GM21515 (cell line): Measurements from ENCODE around the gene MLKL.
"Not testable (repeated sequence)": the region's sequence is repeated elsewhere in the genome, so short reads cannot be mapped to it uniquely, and the experiment has no call there.

Source experiments
- ATAC-seq: cut with Tn5 transposase; IDR thresholded peaks from one replicate; pipeline ENCODE4 v1.9.1; 2021; ENCODE audit not compliant: unreplicated experiment

The MLKL gene

DNA sequence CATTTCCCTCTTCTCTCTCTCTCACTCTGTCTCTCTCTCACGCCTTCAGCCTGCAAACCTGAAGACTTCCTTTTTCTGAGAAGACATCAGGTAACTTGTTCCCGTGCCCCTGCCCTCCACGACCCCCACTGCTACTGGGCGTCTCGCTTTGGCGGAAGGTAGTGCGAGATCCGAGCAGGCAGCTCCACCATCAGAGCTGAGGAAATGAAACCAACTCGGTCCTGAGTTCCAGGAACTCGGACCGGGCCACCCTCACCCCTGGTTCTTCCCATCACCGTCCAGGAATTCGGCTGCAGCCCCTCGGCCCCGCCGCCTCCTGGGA is 585 bp downstream of the MLKL start:
- peak; percentile 29 for ATAC-seq

DNA sequence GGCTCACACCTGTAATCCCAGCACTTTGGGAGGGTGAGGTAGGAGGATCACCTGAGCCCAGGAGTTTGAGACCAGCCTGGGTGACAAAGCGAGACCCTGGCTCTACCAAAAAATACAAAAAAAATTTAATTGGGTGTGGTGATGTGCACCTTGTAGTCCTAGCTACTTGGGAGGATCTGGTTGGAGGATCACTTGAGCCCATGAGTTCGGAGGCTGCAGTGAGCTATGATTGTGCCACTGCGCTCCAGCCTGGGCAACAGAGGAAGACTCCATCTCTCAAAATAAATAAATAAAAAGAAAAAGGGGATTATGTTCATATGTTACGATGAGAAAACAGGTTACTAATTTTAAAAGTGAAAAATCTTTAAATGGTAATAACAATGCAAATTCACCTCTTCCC is 996 bp downstream of the MLKL start:
- no peak for ATAC-seq

DNA sequence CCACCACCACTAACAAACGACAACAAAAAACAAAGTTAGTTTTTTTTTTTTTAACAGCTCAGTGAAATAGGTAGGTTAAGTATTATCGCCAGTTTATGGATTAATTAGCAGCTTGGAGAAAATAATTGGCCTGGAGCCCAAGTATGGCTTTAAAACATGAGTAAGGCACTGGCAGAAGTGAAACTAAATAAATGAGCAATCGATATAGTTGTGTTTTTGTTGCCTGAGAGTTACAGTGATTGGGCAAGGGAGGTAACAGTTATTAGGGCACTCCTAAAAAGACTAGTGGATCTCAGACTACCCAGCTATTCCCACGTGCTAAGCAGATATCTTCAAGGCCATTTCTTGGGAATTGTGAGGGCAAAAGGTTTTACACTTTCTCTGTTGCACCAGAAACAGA is 2.4 kb downstream of the MLKL start:
- no peak for ATAC-seq

DNA sequence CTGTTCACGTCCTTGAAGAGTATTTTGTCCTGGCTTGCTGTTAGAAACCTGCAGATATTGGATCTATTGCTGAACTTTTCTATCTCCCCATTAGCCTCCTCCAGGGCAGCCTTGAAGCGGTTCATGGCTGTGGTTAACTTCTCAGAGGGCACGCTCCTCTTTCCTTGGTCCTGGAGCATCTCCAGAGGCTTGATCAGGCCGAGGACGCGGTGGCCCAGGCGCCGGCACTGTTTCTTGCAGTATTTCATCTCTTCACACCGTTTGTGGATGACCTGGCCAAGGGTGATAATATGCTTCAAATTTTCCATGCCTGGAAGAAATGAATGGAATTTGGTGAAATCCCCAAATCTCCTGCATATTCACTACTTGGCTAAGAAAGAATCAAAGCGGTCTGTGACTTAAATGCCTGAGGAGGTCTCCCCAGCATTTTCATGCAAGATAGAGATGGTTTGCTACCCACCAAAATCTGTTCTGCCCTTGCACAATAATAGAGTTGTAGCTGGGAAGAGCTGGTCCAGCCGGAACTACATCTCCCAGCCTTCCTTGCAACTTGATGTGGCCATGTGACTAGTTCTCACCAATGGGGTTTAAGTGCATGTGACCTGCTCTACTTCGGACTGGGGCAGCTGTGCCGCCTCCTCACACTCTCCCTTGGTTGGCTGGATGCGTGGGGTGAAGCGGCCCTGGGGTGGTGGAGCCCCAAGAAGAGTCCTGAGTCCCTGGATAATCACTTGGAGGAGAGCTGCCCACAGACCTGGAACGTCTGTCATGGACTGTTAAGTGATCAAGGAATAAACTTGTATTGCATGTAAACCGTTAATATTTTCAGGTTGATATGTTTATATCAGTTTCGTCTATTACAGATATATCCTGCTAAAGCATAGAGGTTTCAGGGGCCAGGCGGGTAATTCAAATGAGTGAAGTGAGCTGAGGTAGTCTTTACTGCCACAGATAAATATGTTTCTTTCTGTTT is 4.9 kb downstream of the MLKL start:
- ATAC-seq: peak; percentile 86

DNA sequence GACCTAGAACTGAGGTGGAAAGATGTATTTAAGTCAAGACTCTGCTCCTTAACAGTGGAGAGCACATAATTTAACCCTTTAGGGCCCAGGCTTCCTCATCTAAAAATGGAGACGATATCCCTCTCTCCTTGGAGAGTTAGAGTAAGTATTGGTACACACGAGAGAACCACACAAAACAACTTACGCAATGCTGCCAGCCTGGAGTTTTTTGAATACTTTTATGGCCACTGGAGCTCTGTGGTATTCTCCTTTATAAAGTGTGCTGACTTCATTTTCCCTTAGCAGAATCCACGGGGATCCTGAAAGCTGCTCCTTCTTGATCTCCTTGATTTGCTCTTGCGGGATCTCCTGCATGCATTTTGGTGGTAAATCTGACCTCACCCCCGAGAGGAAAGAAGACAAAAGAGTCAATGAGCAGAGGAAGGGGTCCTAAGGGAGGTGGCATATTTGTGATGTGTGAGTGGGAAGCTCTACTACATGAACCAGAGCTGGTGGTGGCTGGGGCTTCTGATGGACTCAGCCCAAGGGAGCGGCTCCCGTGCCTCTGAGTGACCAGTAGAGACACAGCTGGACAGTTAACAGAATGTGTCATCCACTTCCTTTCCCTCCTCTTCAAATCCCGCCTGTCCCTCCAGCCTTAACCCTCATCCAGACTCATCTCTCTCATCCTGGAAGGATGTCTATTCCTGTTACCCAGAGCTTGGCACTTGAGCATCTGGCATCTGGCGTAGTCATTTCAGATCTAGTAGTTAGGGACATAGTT is 9.4 kb downstream of the MLKL start:
- ATAC-seq: no peak

DNA sequence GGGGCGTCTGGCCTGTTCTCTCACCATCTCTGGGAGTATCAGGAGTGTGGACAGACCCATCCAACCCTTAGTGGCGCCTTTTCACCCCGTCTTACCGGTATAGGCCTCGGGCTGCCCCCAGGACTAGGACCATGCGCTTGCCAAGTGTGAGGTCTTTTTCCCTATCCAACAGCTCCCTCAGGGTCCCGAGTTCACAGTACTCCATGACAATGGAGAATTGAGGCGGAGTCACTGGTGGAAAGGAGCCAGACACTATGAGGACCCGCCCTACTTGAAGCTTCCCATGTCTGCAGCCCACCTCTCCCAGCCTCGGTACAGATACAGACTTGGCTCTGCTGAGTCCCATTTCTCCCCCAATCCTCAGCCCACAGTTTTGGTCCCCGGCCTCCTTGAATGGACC is 18.1 kb downstream of the MLKL start:
- no peak for ATAC-seq

DNA sequence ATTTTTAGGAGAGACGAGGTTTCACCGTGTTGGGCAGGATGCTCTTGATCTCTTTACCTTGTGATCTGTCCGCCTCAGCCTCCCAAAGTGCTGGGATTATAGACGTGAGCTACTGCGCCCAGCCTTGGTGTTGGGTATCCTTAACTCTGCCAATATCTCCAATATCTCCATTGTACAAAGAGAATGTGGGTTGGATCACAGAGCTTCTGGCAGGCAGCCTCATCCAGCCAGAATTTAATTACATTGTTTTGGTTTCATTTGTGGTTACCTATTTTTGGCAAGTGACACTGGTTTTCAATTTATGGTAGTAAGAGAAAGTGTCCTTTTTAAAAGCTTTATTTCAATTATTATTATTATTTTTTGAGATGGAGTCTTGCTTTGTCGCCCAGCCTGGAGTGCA is 20.0 kb downstream of the MLKL start:
- ATAC-seq: no peak

DNA sequence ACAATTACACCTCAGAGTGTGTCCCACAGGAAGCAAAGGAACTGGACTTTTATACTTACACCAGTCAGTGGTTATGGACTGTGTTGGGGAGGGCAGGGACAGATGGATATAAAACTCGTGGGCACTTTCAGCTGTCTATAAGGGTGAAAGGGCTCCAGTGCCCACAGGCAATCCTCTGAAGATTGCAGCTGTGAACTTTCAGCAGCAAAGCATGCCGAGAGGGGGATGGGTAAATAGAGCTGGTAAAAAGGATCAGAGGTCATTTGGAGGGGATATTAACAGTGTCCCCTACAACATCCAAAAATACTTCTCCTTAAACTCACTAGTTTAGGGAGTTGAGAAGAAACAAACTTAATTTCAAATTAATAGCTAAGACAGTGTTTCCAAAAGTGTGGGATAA is 20.7 kb downstream of the MLKL start:
- no peak for ATAC-seq

DNA sequence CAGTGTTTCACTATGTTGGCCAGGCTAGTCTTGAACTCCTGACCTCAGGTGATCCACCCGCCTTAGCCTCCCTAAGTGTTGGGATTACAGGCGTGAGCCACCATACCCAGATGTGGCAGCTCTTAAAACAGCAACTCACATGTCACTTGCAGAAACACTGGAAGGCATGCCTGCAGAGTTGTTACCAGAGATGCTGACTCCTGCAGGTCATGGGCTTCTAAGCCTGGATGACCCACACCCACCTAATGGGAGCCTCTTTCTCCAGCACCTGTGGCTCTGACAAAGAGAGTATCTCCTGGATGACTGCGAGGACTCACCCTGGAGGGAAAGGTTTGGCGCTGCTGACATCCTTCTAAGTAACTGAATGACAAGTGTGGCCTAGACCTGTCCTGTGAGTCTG is 22.8 kb downstream of the MLKL start:
- no peak for ATAC-seq

DNA sequence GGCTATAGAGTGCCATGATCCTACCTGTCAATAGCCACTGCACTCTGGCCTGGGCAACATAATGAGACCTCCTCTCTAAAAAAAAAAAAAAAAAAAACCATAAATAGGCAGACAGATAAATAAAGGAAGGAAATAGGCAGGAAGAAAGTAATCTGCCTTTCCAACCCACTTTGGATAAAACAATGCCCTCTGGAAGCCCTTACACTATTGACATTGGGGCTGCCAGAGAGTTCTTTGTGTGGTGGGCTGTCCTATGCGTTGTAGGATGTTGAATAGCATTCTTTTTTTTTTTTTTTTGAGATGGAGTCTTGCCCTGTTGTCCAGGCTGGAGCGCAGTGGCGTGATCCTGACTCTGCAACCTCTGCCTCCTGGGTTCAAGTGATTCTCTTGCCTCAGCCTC is 26.8 kb downstream of the MLKL start:
- ATAC-seq: no peak

DNA sequence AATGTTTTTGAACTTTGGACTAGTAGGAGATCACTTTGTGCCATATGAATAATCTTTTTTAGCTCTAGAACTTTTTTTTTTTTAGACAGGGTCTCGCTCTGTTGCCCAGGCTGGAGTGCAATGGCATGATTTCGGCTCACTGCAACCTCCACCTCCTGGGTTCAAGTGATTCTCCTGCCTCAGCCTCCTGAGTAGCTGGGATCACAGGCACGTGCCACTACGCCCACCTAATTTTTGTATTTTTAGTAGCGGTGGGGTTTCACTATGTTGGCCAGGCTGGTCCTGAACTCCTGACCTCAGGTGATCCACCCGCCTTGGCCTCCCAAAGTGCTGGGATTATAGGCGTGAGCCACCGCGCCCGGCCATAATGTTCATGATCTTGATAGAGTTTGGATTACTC is 31.8 kb downstream of the MLKL start:
- not testable (repeated sequence) for ATAC-seq

DNA sequence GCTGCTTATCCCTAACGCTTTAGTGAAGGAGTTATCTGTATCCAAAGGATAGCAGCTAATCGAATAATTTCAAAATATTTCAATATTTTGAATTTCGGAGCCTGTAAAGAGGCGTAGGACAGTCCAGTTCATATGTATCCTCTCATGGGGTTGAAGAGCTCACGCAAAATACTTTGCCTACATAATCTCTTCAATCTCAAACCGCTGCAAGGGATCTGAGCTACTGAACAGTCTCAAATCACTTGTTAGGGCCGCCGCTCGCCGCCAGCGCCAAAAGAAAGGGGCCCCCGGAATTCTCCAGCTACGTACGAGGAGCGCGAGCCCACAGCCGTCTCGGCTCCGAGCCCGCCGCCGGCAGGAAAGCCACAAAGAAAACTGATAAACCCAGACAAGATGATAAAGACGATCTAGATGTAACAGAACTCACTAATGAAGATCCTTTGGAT is 33.4 kb downstream of the MLKL start:
- no peak for ATAC-seq

DNA sequence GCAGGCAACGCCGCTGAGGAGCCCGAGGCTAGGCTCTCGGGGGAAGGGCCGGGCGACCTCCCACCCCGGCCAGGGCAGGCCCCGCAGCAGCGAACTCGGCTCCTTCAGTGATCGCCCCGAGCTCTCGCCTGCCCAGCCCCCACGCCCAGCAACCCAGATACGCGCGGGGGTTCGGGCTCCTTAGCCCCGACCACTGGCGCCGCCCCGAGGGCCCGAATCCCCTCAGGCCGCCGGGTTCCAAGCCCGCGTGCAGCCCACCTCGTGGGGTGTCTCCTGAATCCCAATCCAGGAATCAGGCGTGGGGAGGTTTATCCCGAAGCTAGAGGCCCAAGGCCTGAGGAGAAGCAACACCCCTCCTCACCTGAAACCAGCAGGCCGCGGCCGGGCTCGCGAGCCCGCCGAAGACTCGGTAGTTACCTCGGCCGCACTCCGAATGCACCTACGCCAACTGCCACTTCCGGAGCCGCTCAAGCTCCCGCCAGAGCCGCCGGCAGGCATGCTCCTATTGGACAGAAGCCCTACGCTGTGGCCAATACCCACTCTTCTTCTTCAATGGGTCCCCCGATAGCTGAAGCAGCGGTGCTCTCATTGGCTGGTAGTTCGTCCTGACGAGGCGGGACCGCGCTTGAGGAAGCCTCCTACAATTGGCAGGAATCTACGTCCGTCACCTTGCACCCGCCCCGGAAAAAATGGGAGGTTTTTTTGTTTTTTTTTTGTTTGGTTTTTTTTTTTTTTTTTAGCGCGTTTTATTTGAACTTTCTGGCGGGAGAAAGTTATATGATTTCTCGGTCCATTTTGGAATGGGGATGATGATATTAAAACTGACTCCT is 34.0 kb downstream of the MLKL start, which contains the start of gene RFWD3:
Gene RFWD3, minus strand, starts transcription at position 453 of the 830 bp plus-strand sequence. CDS start 5,428 bp downstream, outside the sequence.
- ATAC-seq: peak; percentile 100

DNA sequence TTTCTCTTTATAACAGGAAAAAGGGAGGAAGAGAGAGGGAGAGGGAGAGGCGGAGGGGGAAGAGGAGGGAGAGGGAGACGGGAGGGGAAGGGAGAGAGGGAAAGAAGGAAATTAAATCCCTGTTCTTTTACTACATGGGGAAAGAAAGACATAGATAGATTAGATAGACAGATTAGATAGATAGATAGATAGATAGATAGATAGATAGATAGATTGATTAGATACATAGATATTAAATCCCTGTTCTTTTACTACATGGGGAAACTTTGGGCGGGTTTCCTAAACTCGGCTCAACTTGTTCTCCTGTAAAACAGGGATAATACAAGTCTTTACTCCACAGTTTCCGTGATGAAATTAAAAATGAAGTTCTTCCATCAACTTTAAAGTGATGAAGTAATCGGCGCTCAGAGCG is 34.6 kb downstream of the MLKL start:
- no peak for ATAC-seq

DNA sequence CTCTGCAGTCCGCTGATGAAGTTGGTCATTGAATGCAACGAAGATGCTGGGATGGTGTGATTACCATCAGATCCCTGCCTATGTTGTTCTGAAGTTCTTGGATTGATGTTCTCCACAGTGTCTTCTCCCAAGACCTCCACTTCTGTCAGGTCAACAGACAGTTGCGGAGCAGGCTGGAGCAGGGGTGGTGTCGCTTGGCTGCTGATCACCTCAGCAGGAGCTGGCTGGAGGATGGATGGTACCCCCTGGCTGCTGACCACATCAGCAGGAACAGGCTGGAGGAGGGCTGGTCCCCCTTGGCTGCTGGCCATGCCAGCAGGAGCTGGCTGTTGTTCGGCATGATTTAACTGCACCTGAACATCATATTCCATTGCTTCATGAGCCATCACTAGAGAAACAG is 39.6 kb downstream of the MLKL start:
- no peak for ATAC-seq

DNA sequence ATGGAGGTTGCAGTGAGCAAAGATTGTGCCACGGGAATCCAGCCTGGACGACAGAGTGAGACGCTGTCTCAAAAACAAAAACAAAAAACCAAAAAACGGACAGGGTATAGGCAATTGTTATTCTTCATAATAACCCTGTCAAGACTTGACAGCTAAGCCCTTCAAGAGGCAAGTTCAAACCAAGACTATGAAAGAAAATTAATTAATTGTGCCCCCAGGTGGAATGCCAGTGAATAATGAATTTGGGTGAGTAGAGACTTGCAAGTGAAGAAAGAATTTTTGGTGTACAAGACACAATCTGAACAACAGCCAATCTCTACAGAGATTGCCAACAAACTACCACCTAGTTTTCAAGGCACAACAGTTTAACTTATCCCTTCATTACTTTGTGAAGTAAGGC is 40.3 kb downstream of the MLKL start:
- no peak for ATAC-seq

DNA sequence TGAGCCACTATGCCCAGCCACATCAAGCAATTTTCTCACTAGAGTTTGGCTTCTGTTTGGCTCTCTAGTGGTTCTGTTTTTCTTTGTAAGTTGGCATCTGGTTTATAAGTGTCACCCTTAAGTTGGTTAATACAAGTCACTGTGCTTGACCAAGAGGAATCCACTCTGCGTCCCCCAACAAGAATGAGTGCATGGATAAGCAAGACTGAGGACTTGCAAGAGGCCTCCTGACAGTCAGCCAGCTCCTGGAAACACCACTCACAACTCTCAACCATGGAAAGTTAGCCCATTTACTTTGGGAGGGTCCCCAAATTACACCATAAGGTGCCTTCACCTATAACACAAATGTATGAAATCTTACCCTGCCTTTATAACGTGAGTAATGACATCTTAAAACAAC is 41.6 kb downstream of the MLKL start:
- no peak for ATAC-seq

DNA sequence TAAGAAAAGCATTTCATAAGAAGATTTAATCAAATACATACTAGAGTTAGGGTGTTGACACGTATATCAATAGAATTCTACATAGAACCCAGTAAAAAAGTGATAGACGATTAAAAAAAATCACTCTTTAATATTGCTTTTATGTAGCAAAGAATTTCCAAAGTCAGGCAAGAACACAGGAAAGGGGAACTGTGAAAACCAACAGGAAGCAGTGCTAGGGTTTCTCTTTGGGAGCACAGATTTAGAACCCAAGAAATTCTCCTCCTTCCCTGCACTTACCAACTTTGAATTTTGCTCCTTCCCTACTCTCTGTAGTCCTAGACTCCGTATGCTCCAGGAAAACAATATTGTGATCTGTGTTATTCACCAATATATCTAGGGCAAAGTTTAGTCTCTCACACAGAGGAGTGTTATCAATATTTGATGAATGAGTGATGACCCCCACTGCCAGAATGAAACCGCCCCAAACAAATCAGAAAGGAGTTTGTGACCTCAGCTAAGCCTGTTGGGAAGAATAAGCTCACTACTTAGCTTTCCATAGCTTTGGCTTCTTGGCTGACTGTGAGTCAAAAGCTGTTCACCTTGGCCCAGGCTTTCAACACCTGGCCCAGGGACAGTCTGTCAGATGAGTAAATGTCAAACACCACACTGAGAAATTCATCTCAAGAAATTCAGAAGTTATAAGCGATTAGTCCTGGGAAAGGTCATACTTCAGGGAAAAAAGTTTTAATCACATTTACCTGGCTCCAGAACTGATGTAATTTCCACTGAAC is 42.6 kb downstream of the MLKL start:
- no peak for ATAC-seq

DNA sequence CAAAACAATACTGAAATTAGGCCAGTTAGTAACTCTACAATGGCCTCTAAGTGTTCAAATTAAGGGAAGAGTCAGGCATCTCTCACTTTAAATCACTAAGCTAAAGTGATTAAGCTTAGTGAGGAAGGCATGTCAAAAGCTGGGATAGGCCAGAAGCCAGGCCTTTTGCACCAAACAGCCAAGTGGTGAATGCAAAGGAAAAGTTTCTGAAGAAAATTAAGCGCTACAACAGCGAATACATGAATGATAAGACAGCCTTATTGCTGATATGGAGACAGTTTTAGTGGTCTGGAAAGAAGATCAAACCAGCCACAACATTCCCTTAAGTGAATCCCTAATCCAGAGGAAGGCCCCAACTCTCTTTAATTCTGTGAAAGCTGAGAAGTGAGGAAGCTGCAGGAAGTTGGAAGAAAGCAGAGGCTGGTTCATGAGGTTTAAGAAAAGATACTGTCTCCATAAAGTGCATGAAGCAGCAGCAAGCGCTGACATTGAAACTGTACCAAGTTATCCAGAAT is 46.1 kb downstream of the MLKL start:
- ATAC-seq: no peak

DNA sequence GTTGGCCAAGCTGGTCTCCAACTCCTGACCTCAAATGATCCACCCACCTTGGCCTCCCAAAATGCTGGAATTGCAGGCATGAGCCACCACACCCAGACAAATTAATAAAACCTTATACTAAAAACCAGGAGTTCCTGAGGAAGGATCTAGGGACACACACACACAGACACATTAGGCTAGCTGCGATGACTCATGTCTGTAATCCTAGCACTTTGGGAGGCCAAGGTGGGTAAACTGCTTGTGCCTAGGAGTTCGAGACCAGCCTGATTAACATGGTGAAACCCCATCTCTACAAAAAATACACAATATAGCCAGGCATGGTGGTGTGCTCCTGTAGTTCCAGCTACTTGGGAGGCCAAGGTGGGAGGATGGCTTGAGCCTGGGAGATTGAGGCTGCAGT is 47.8 kb downstream of the MLKL start:
- ATAC-seq: not testable (repeated sequence)
